NCI-H1694 treated with DMSO at 0.1 percent for 48 hours (cell line): Measurements from ENCODE around the gene FCHO1.

Source experiments
- DNase-seq: peaks from one replicate; lab custom pipeline; 2025; lab: John Stamatoyannopoulos, UW

FCHO1 gene

GRCh38 chr19:17751103-17751911, at the start of gene FCHO1:
FCHO1 (plus strand) TSS chr19:17751477; CDS start chr19:17755165, 3,688 bp downstream.
- DNase-seq, result no peak

- DNase-seq, result no peak
These were observed 47.3 kb upstream of the FCHO1 start for GRCh38 chr19:17703824-17704463.

GRCh38 chr19:17706750-17707181, 44.5 kb upstream of the FCHO1 start:
- DNase-seq, result no peak

- no peak for DNase-seq
These were observed 39.4 kb upstream of the FCHO1 start for GRCh38 chr19:17711851-17712250.

GRCh38 chr19:17716309-17716929, 34.9 kb upstream of the FCHO1 start:
- DNase-seq, result no peak

GRCh38 chr19:17718550-17718946, 32.7 kb upstream of the FCHO1 start:
- DNase-seq, result no peak

- no peak for DNase-seq
These were observed 32.1 kb upstream of the FCHO1 start, which contains the start of gene MAP1S for GRCh38 chr19:17718947-17719711. MAP1S (plus strand) TSS chr19:17719480; CDS start chr19:17719503, 23 bp downstream.

GRCh38 chr19:17719730-17720400, 31.4 kb upstream of the FCHO1 start:
- no peak for DNase-seq

GRCh38 chr19:17720440-17720839, 30.8 kb upstream of the FCHO1 start:
- DNase-seq, result no peak

GRCh38 chr19:17721111-17721628, 30.1 kb upstream of the FCHO1 start:
- no peak for DNase-seq

- DNase-seq, result no peak
These were observed 29.5 kb upstream of the FCHO1 start for GRCh38 chr19:17721821-17722220.

GRCh38 chr19:17722655-17723240, 28.5 kb upstream of the FCHO1 start:
- DNase-seq, result no peak

- DNase-seq, result no peak
These were observed 26.6 kb upstream of the FCHO1 start for GRCh38 chr19:17724655-17725054.

GRCh38 chr19:17725422-17726078, 25.7 kb upstream of the FCHO1 start:
- no peak for DNase-seq

- DNase-seq, result no peak
These were observed 25.0 kb upstream of the FCHO1 start for GRCh38 chr19:17726136-17726741.

- no peak for DNase-seq
These were observed 24.1 kb upstream of the FCHO1 start for GRCh38 chr19:17726964-17727773.

GRCh38 chr19:17727843-17728242, 23.4 kb upstream of the FCHO1 start:
- no peak for DNase-seq

GRCh38 chr19:17733127-17733526, 18.1 kb upstream of the FCHO1 start:
- DNase-seq, result no peak

GRCh38 chr19:17734146-17734545, 17.1 kb upstream of the FCHO1 start:
- no peak for DNase-seq
